Suprapubic skin (tissue), 4 donors: Measurements from ENCODE around the gene LRIG1. TPM values are rescaled to one million over a fixed set of nuclear protein-coding genes. Genes with fewer than 3 reads are reported as not detected.

ENCODE experiments used
- DNase-seq, 2 donors: peaks; one replicate each; pipeline ENCODE4 v3.0.0-alpha.2; 2019; ENCODE audit warnings: low spot score in 2 of 2
- H3K27ac ChIP-seq: fragments of 200-600 bp; sonication (generic); one replicate; pipeline ENCODE4 v1.5.1; 2019
- H3K27me3 ChIP-seq: fragments of 200-600 bp; sonication (generic); one replicate; pipeline ENCODE4 v1.5.1; 2019
- H3K36me3 ChIP-seq: fragments of 200-600 bp; sonication (generic); one replicate; pipeline ENCODE4 v1.5.1; 2019
- H3K4me1 ChIP-seq: fragments of 200-600 bp; sonication (generic); one replicate; pipeline ENCODE4 v1.5.1; 2019
- H3K4me3 ChIP-seq: fragments of 200-600 bp; sonication (generic); one replicate; pipeline ENCODE4 v1.5.1; 2019; ENCODE audit warnings: mild to moderate bottlenecking
- H3K9me3 ChIP-seq: fragments of 200-600 bp; sonication (generic); one replicate; pipeline ENCODE4 v1.5.1; 2019
- CTCF ChIP-seq, 2 donors: fragments of 200-600 bp in 1 of 2; fragments of 450-650 bp in 1 of 2; sonication (generic) in 1 of 2; IDR thresholded peaks; one replicate each; pipeline ENCODE4 v1.5.1; 2016 to 2019; ENCODE audit warnings: antibody characterized with exemption in 2 of 2, mild to moderate bottlenecking in 1 of 2, moderate library complexity in 1 of 2
- EP300 ChIP-seq: sonication (generic); formaldehyde crosslinking; IDR thresholded peaks from one replicate; pipeline ENCODE4 v1.6.1; 2017; ENCODE audit warnings: antibody characterized with exemption
- POLR2A ChIP-seq, 2 donors: fragments of 450-650 bp; IDR thresholded peaks; one replicate each; pipeline ENCODE4 v1.6.1; 2017; ENCODE audit warnings: antibody characterized with exemption in 2 of 2, mild to moderate bottlenecking in 2 of 2, moderate library complexity in 2 of 2
- POLR2AphosphoS5 ChIP-seq, 3 donors: sonication (generic); formaldehyde crosslinking; IDR thresholded peaks; one replicate each; pipeline ENCODE4 v1.6.1; 2017; ENCODE audit warnings: antibody characterized with exemption in 3 of 3
- WGBS: methylation state at CpG from one replicate; pipeline ENCODE4 v1.1.5; 2018; 5-methylcytosine and 5-hydroxymethylcytosine counted together
- total RNA-seq, 4 donors: library from RNA; depleted of rRNA; stranded (reverse); fragments of >200 nt; gene quantifications; one replicate each; pipeline ENCODE4 v1.1.0, GENCODE V29; 2016

The LRIG1 gene
- total RNA-seq, 4 donors from 2014 or later: 69.1 to 88.0 (median 78.9) TPM

DNA sequence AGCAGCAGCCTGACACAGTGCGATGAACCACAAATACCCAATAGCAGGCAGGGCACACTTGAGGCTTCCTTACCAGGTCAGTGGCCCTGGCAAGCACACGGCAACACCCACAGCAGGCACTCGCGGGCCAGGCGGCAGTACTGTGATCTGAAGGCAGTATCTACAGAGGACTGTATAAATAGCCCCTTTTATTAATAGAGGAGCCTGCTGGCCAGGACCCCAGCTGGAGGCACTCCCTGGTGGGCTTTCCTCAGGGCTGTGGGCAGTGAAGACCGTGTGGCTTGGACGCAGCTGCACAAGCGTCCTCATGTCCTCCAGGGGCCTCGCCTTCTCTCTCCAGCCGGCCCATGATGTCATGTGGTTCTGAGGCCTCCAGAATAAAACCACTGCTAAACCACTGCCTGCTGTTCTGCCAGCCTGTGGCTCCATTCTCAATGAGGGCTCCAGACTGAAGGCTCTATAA lies 44.1 kb downstream of the LRIG1 start:
- Histone ChIP-seq H3K27me3 (no peaks in the 10 kb centered on the region), H3K4me3 (no peak overlapping the region), H3K9me3 (no peaks in the 10 kb centered on the region), H3K4me1 (peaks cover 26% of the 10 kb centered on the region), H3K27ac (no peak overlapping the region), H3K36me3 (peaks cover 29% of the 10 kb centered on the region)
- no peak for DNase-seq
- WGBS: 55% methylated on average over 6 of the region's 10 CpGs
- TF ChIP-seq POLR2A (IDR thresholded peaks at IDR 0.05) (no peak), CTCF (IDR thresholded peaks at IDR 0.05) (no peak), POLR2AphosphoS5 (IDR thresholded peaks at IDR 0.05) (no peak)

DNA sequence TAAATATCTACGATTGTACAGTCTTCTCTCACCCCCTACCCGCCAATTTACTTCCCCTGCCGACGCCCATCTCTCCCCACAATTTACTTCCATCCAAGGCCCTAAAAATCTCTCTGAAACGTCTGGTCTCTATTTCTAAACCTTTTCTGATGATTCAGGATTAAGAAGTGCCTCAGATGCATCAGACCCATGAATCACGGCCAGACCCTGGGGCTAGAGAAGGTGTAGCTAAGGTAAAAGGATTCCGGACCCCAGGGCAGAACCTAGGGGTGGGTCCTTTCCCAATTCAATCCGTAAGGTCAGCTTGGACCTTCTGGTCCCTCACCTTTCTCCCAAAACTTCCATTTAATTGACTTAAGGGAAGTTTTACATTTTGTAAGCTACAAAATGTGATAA lies 46.4 kb downstream of the LRIG1 start:
- no peak overlapping the region for H3K4me3 ChIP-seq
- TF ChIP-seq CTCF (IDR thresholded peaks at IDR 0.05): no peak
- TF ChIP-seq POLR2AphosphoS5 (IDR thresholded peaks at IDR 0.05): no peak
- no peak for TF ChIP-seq EP300
- TF ChIP-seq POLR2A (IDR thresholded peaks at IDR 0.05): no peak
- 77% methylated on average over 8 of the region's 8 CpGs for WGBS
- no peaks in the 10 kb centered on the region for H3K9me3 ChIP-seq
- DNase-seq: no peak
- peaks cover 48% of the 10 kb centered on the region for H3K4me1 ChIP-seq
- peak overlapping the region; percentile 2 for H3K27ac ChIP-seq
- H3K36me3 ChIP-seq: peaks cover 16% of the 10 kb centered on the region
- H3K27me3 ChIP-seq: no peaks in the 10 kb centered on the region

- H3K27ac ChIP-seq: peak overlapping the region; percentile 31
- peaks cover 16% of the 10 kb centered on the region for H3K36me3 ChIP-seq
- 84% methylated on average over 6 of the region's 6 CpGs for WGBS
- H3K4me3 ChIP-seq: no peak overlapping the region
- no peaks in the 10 kb centered on the region for H3K27me3 ChIP-seq
- no peaks in the 10 kb centered on the region for H3K9me3 ChIP-seq
- H3K4me1 ChIP-seq: peaks cover 54% of the 10 kb centered on the region
- no peak for DNase-seq
- TF ChIP-seq POLR2AphosphoS5 (IDR thresholded peaks at IDR 0.05): no peak
- no peak for TF ChIP-seq CTCF (IDR thresholded peaks at IDR 0.05)
- no peak for TF ChIP-seq EP300
- TF ChIP-seq POLR2A (IDR thresholded peaks at IDR 0.05): no peak
Observed at GRCh38 chr3:66453651-66454463, 47.0 kb downstream of the LRIG1 start.

DNA sequence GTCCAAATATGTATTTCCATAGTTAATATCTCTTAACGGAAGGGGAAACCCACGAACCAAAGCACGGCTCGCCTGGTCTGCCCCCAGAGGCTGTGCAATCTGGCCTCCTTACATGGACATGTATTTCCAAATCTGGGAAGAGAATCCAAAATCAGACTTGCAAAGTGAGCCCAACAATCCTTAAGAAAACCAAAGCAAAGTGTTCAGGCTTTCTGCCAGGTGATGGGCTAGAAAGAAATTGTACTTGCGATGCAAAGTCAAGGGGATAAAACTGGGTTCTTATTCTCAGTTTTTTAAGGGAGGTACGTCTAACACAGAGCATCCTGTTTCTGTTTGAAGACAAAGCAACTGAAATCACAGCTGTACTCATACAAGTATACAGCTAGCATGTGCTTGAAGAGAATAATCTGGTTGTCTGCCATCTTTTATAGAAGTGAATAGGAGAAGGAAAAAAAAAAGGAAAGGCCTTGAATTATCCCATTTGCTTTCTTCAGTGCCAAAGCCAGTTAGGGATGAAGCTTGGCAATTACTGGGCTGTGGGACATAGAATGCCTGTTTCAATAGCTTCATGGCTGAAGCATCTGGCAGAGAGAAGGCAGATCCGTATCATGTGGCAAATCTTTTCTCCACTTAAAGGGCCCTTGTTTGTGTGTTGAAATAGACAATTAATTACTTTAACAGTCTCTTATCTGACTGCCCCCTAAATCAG lies 48.4 kb downstream of the LRIG1 start:
- Histone ChIP-seq H3K4me1 (peaks cover 58% of the 10 kb centered on the region), H3K27me3 (no peaks in the 10 kb centered on the region), H3K36me3 (peaks cover 10% of the 10 kb centered on the region), H3K27ac (peak overlapping the region; percentile 27), H3K4me3 (no peak overlapping the region), H3K9me3 (no peaks in the 10 kb centered on the region)
- TF ChIP-seq EP300 (no peak), CTCF (IDR thresholded peaks at IDR 0.05) (no peak), POLR2A (IDR thresholded peaks at IDR 0.05) (no peak), POLR2AphosphoS5 (IDR thresholded peaks at IDR 0.05) (no peak)
- DNase-seq: no peak
- WGBS: 45% methylated on average over 7 of the region's 7 CpGs

DNA sequence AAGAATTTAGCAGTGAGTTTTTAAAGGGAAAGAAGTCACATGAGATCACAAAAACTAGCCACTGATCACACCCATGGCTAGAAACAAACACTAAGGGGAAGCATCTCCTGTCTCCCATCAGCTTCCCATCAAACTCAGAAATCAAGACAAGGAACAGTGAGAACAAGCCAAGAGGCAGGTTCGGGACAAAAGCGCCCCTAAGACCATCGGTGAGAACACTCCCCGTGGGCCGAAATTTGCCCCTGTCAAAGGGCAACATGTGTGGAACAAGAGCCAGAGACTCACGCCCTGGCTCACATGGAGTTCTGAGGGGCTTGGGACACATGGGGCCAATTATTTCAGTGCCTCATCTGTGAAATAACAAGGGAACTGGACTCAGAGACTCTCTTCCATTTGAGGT lies 49.1 kb downstream of the LRIG1 start:
- peaks cover 55% of the 10 kb centered on the region for H3K4me1 ChIP-seq
- H3K27me3 ChIP-seq: no peaks in the 10 kb centered on the region
- peak overlapping the region; percentile 27 for H3K27ac ChIP-seq

More for the DNA sequence above, 49.1 kb downstream of the LRIG1 start:
- H3K36me3 ChIP-seq: peaks cover 8% of the 10 kb centered on the region
- no peak for DNase-seq
- H3K4me3 ChIP-seq: no peak overlapping the region
- TF ChIP-seq CTCF (IDR thresholded peaks at IDR 0.05) (no peak), EP300 (no peak), POLR2A (IDR thresholded peaks at IDR 0.05) (no peak), POLR2AphosphoS5 (IDR thresholded peaks at IDR 0.05) (no peak)
- 81% methylated on average over 6 of the region's 6 CpGs for WGBS
- H3K9me3 ChIP-seq: no peaks in the 10 kb centered on the region
